Measurements from ENCODE around the gene ST6GALNAC1. TPM values are rescaled to one million over a fixed set of nuclear protein-coding genes. Genes with fewer than 3 reads are reported as not detected.
A peak's percentile ranks its signal among the peaks of the same experiment; 100 is the strongest.
"Not testable (repeated sequence)": the region's sequence is repeated elsewhere in the genome, so short reads cannot be mapped to it uniquely, and the experiment has no call there.

Gene ST6GALNAC1
- total RNA-seq, 2 donors from 2014 or later = 0.44 to 1.8 TPM

- Mint-ChIP-seq H3K4me3 (no peak overlapping the region), H3K9me3 (no peaks in the 10 kb centered on the region), H3K4me1 (ENCODE audit: low read depth) (no peaks in the 10 kb centered on the region), H3K36me3 (ENCODE audit: insufficient read depth in 2 of 2) (no peaks in the 10 kb centered on the region), H3K27ac (no peak overlapping the region), H3K27me3 (ENCODE audit: low read depth) (no peaks in the 10 kb centered on the region)
- DNase-seq (no peak), ATAC-seq (replicated peaks in 1 of 2) (no peak)
These were observed 13.4 kb downstream of the ST6GALNAC1 start for GRCh38 chr17:76630151-76630550.

DNA sequence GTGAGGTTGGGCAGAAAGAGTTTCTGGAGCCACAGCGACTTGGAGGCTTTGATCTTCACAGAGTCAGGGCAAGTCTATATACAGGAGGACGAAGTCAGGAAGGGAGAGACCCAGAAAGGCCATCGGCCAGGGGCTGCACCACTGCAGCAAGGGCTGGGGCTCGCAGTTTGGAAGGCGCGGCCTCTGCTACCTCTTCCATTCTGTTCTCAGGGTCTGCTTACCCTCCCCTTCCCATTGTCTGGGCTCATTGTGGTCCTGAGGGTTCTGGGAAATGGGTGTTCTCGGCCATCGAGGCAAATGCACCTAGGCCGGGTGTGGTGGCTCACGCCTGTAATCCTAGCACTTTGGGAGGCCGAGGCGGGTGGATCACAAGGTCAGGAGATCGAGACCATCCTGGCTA, 16.0 kb downstream of the ST6GALNAC1 start:
- DNase-seq (no peak), ATAC-seq (replicated peaks in 1 of 2) (no peak)
- Mint-ChIP-seq H3K27me3 (ENCODE audit: low read depth) (peaks cover 11% of the 10 kb centered on the region), H3K4me3 (no peak overlapping the region), H3K36me3 (ENCODE audit: insufficient read depth in 2 of 2) (no peaks in the 10 kb centered on the region), H3K9me3 (no peaks in the 10 kb centered on the region), H3K27ac (no peak overlapping the region), H3K4me1 (ENCODE audit: low read depth) (peaks cover 8% of the 10 kb centered on the region)

GRCh38 chr17:76626442-76626841, 17.1 kb downstream of the ST6GALNAC1 start:
- Mint-ChIP-seq H3K4me1 (ENCODE audit: low read depth) (peaks cover 8% of the 10 kb centered on the region), H3K36me3 (ENCODE audit: insufficient read depth in 2 of 2) (no peaks in the 10 kb centered on the region), H3K4me3 (no peak overlapping the region), H3K27ac (no peak overlapping the region), H3K9me3 (no peaks in the 10 kb centered on the region), H3K27me3 (ENCODE audit: low read depth) (peaks cover 11% of the 10 kb centered on the region)
- ATAC-seq (replicated peaks in 1 of 2) (no peak), DNase-seq (no peak)

- Mint-ChIP-seq H3K36me3 (ENCODE audit: insufficient read depth in 2 of 2) (no peaks in the 10 kb centered on the region), H3K27ac (no peak overlapping the region), H3K4me1 (ENCODE audit: low read depth) (peaks cover 8% of the 10 kb centered on the region), H3K27me3 (ENCODE audit: low read depth) (peaks cover 11% of the 10 kb centered on the region), H3K4me3 (no peak overlapping the region), H3K9me3 (no peaks in the 10 kb centered on the region)
- ATAC-seq (replicated peaks in 1 of 2) = no peak
- no peak for DNase-seq
These were observed 18.1 kb downstream of the ST6GALNAC1 start for GRCh38 chr17:76625496-76625895.

DNA sequence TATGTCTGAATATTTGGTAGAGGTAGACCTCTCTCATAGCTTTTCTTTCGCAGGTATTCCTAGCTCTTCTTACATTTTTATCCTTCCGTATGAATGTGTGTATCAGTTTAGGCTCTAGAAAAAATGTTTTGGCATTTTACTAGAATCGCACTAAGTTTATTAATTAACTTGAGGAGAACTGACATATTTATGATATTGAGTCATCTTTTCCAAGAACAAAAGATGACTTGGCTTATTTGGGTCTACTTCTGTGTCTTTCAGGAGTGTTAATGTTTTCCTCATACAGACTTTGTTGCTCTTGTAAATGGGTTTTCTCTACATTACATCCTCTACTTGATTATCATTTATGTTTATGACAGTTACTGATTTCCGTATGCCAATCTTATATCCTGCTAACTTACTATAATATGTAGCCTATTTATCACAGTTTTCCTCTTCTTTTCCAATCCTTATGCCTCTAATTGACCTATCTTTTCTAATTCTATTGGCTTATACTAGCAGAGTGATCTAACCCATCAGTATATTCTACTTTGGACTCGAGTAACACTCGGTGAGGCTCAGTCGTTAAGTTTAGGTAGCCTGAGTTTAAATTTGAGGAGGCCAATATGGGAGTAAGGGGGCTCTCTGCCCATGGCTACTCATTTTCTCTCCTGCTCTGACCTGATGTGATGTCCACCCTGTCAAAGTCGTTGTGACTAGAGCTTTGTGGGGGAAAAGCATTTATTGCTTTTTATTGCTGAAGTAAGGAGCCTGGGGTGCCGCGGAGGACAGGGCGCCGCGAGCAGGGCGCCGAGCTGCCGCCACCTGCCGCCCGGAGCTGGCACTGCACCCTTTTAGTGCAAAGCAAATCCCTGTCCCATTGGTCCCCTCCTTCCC, 20.0 kb downstream of the ST6GALNAC1 start:
- Mint-ChIP-seq H3K4me3 (peak overlapping the region in 1 of 2 donors; percentile 39), H3K27me3 (ENCODE audit: low read depth) (peaks cover 11% of the 10 kb centered on the region), H3K27ac (peak overlapping the region; percentile 65), H3K4me1 (ENCODE audit: low read depth) (peaks cover 8% of the 10 kb centered on the region), H3K36me3 (ENCODE audit: insufficient read depth in 2 of 2) (no peaks in the 10 kb centered on the region), H3K9me3 (no peaks in the 10 kb centered on the region)
- DNase-seq (peak; percentile 77 to 84), ATAC-seq (replicated peaks in 1 of 2) (peak; percentile 82 to 88)

GRCh38 chr17:76617838-76618237, 25.7 kb downstream of the ST6GALNAC1 start:
- H3K4me3 Mint-ChIP-seq = no peak overlapping the region
- no peak overlapping the region for H3K27ac Mint-ChIP-seq
- ATAC-seq (replicated peaks in 1 of 2) (no peak), DNase-seq (no peak)
- no peaks in the 10 kb centered on the region for H3K4me1 Mint-ChIP-seq (ENCODE audit: low read depth)
- H3K36me3 Mint-ChIP-seq (ENCODE audit: insufficient read depth in 2 of 2) = no peaks in the 10 kb centered on the region
- no peaks in the 10 kb centered on the region for H3K9me3 Mint-ChIP-seq
- H3K27me3 Mint-ChIP-seq (ENCODE audit: low read depth) = peaks cover under 1% of the 10 kb centered on the region

- Mint-ChIP-seq H3K27ac (no peak overlapping the region), H3K9me3 (no peaks in the 10 kb centered on the region), H3K4me3 (no peak overlapping the region), H3K27me3 (ENCODE audit: low read depth) (no peaks in the 10 kb centered on the region), H3K36me3 (ENCODE audit: insufficient read depth in 2 of 2) (no peaks in the 10 kb centered on the region), H3K4me1 (ENCODE audit: low read depth) (no peaks in the 10 kb centered on the region)
- DNase-seq = no peak
- no peak for ATAC-seq (replicated peaks in 1 of 2)
These were observed 28.5 kb downstream of the ST6GALNAC1 start for GRCh38 chr17:76614912-76615617.

GRCh38 chr17:76614064-76614759, 29.3 kb downstream of the ST6GALNAC1 start:
- H3K4me1 Mint-ChIP-seq (ENCODE audit: low read depth); H3K36me3 Mint-ChIP-seq (ENCODE audit: insufficient read depth in 2 of 2); H3K4me3 Mint-ChIP-seq; H3K27me3 Mint-ChIP-seq (ENCODE audit: low read depth); H3K27ac Mint-ChIP-seq; DNase-seq; H3K9me3 Mint-ChIP-seq: not testable (repeated sequence)
- ATAC-seq (replicated peaks in 1 of 2) = peak; percentile 22 to 50

- DNase-seq = no peak
- no peak overlapping the region for H3K4me3 Mint-ChIP-seq
- H3K9me3 Mint-ChIP-seq = no peaks in the 10 kb centered on the region
- no peak for ATAC-seq (replicated peaks in 1 of 2)
- no peak overlapping the region for H3K27ac Mint-ChIP-seq
- H3K36me3 Mint-ChIP-seq (ENCODE audit: insufficient read depth in 2 of 2) = no peaks in the 10 kb centered on the region
- H3K4me1 Mint-ChIP-seq (ENCODE audit: low read depth) = no peaks in the 10 kb centered on the region
- H3K27me3 Mint-ChIP-seq (ENCODE audit: low read depth) = no peaks in the 10 kb centered on the region
These were observed 30.3 kb downstream of the ST6GALNAC1 start for GRCh38 chr17:76612977-76613851.

DNA sequence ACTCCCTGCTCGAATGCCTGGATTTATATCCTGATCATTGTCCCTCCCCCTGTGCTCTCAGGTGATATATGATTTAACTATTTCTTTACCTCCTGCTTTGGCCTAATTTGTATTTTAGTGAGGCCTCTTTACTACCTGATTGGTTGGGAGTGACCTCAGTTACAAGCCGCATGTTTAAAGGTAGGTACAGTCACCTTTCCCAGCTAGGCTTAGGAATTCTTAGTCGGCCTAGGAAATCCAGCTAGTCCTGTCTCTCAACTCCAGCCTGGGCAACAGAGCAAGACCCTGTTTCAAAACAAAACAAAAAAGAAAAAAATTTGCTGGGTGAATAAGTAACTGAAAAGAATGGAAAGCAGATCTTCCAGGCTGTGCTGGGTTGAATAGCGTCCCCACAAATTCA, 31.1 kb downstream of the ST6GALNAC1 start:
- no peaks in the 10 kb centered on the region for H3K4me1 Mint-ChIP-seq (ENCODE audit: low read depth)
- H3K27me3 Mint-ChIP-seq (ENCODE audit: low read depth) = no peaks in the 10 kb centered on the region
- no peaks in the 10 kb centered on the region for H3K36me3 Mint-ChIP-seq (ENCODE audit: insufficient read depth in 2 of 2)
- ATAC-seq (replicated peaks in 1 of 2) = no peak
- no peak for DNase-seq
- H3K9me3 Mint-ChIP-seq = no peaks in the 10 kb centered on the region
- no peak overlapping the region for H3K27ac Mint-ChIP-seq
- no peak overlapping the region for H3K4me3 Mint-ChIP-seq

DNA sequence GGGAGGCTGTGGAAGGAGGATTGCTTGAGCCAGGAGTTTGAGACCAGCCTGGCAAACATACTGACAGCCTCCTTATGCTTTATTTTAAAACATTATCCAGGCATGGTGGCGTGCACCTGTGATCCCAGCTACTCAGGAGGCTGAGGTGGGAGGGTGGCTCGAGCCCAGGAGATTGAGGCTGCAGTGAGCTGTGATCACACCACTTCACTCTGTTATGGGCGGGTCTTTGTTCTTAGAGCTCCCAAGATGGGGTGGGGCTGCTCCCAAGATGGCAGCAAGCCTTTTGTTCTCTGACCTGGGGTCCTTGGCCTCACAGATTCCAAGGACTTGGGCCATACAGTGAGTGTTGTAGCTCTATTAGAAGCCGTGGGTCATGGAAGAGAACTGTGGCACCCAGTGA, 31.8 kb downstream of the ST6GALNAC1 start:
- Mint-ChIP-seq H3K9me3 (no peaks in the 10 kb centered on the region), H3K36me3 (ENCODE audit: insufficient read depth in 2 of 2) (no peaks in the 10 kb centered on the region), H3K4me1 (ENCODE audit: low read depth) (no peaks in the 10 kb centered on the region), H3K27ac (no peak overlapping the region), H3K27me3 (ENCODE audit: low read depth) (no peaks in the 10 kb centered on the region), H3K4me3 (no peak overlapping the region)
- DNase-seq (no peak), ATAC-seq (replicated peaks in 1 of 2) (no peak)

- H3K36me3 Mint-ChIP-seq (ENCODE audit: insufficient read depth in 2 of 2); DNase-seq; H3K27ac Mint-ChIP-seq; H3K4me3 Mint-ChIP-seq; ATAC-seq (replicated peaks in 1 of 2); H3K4me1 Mint-ChIP-seq (ENCODE audit: low read depth); H3K27me3 Mint-ChIP-seq (ENCODE audit: low read depth); H3K9me3 Mint-ChIP-seq: not testable (repeated sequence)
These were observed 32.3 kb downstream of the ST6GALNAC1 start for GRCh38 chr17:76611080-76611749.

Measured in activated T-cell treated with anti-CD3 and anti-CD28 coated beads, Interleukin-2, amount 50 U/mL, for 72 hours (primary cell).